ENCODE data around the gene FHL1. TPM values are rescaled to one million over a fixed set of nuclear protein-coding genes. Genes with fewer than 3 reads are reported as not detected.

FHL1 gene
- total and polyA plus RNA-seq, 9 donors = 62.0 to 508 (median 98.5) TPM

GRCh38 chrX:136198678-136199243 lies 51.4 kb downstream of the FHL1 start:
- Histone ChIP-seq H3K36me3 (no peaks in the 10 kb centered on the region), H3K27me3 (no peaks in the 10 kb centered on the region), H3K4me3 (no peak overlapping the region), H3K4me1 (ENCODE audit: insufficient read depth) (no peaks in the 10 kb centered on the region), H3K9me3 (no peaks in the 10 kb centered on the region), H3K27ac (no peak overlapping the region)
- 64 to 75% (median 72%) methylated on average over 6 of the region's 6 CpGs for WGBS, 3 donors
- DNase-seq = no peak
- no peak for TF ChIP-seq POLR2A (IDR thresholded peaks at IDR 0.05)
- intact Hi-C loops (cut with DNase I) = no loop called here

- Histone ChIP-seq H3K4me1 (ENCODE audit: insufficient read depth) (peaks cover 3% of the 10 kb centered on the region), H3K9me3 (no peaks in the 10 kb centered on the region), H3K27me3 (no peaks in the 10 kb centered on the region), H3K27ac (no peak overlapping the region), H3K4me3 (no peak overlapping the region), H3K36me3 (no peaks in the 10 kb centered on the region)
- intact Hi-C loops (cut with DNase I) = no loop called here
- WGBS, 3 donors = 68 to 73% (median 70%) methylated on average over 4 of the region's 4 CpGs
- TF ChIP-seq CTCF (IDR thresholded peaks at IDR 0.05) = no peak
- no peak for TF ChIP-seq POLR2A (IDR thresholded peaks at IDR 0.05)
- no peak for TF ChIP-seq EP300 (IDR thresholded peaks at IDR 0.05)
- DNase-seq = no peak
Measured at GRCh38 chrX:136199365-136199764, 52.0 kb downstream of the FHL1 start.

GRCh38 chrX:136200466-136200865 lies 53.1 kb downstream of the FHL1 start:
- intact Hi-C loops (cut with DNase I) = loop anchor here in 2 of 4 donors (5.0 to 10.0 kb wide), 3 partner anchors 33 to 166 kb away; no protein-coding TSS in a partner anchor
- DNase-seq = no peak
- no peaks in the 10 kb centered on the region for H3K36me3 ChIP-seq
- no peaks in the 10 kb centered on the region for H3K9me3 ChIP-seq
- H3K27ac ChIP-seq = no peak overlapping the region
- H3K4me3 ChIP-seq = no peak overlapping the region
- peaks cover 3% of the 10 kb centered on the region for H3K4me1 ChIP-seq (ENCODE audit: insufficient read depth)
- TF ChIP-seq POLR2A (IDR thresholded peaks at IDR 0.05) = no peak
- no peak for TF ChIP-seq EP300 (IDR thresholded peaks at IDR 0.05)
- no peak for TF ChIP-seq CTCF (IDR thresholded peaks at IDR 0.05)
- WGBS, 3 donors = 60 to 89% (median 77%) methylated on average over 2 of the region's 2 CpGs
- no peaks in the 10 kb centered on the region for H3K27me3 ChIP-seq

GRCh38 chrX:136201601-136202000 lies 54.3 kb downstream of the FHL1 start:
- intact Hi-C loops (cut with DNase I) = loop anchor here in 2 of 4 donors (5.0 to 10.0 kb wide), 3 partner anchors 34 to 167 kb away; no protein-coding TSS in a partner anchor
- 76 to 89% (median 84%) methylated on average over 5 of the region's 5 CpGs for WGBS, 3 donors
- Histone ChIP-seq H3K27me3 (no peaks in the 10 kb centered on the region), H3K36me3 (no peaks in the 10 kb centered on the region), H3K27ac (no peak overlapping the region), H3K4me3 (no peak overlapping the region), H3K4me1 (ENCODE audit: insufficient read depth) (peaks cover 3% of the 10 kb centered on the region), H3K9me3 (no peaks in the 10 kb centered on the region)
- no peak for TF ChIP-seq EP300 (IDR thresholded peaks at IDR 0.05)
- TF ChIP-seq POLR2A (IDR thresholded peaks at IDR 0.05) = no peak
- no peak for TF ChIP-seq CTCF (IDR thresholded peaks at IDR 0.05)
- DNase-seq = no peak

GRCh38 chrX:136202889-136203288 lies 55.6 kb downstream of the FHL1 start:
- 33 to 39% (median 35%) methylated on average over 5 of the region's 5 CpGs for WGBS, 3 donors
- no peaks in the 10 kb centered on the region for H3K27me3 ChIP-seq
- H3K4me1 ChIP-seq (ENCODE audit: insufficient read depth) = peaks cover 3% of the 10 kb centered on the region
- no peaks in the 10 kb centered on the region for H3K9me3 ChIP-seq
- H3K4me3 ChIP-seq = no peak overlapping the region
- no peak for TF ChIP-seq CTCF (IDR thresholded peaks at IDR 0.05)
- peak; percentile 52 for TF ChIP-seq EP300 (IDR thresholded peaks at IDR 0.05)
- no peak for TF ChIP-seq POLR2A (IDR thresholded peaks at IDR 0.05)
- no peak overlapping the region for H3K27ac ChIP-seq
- H3K36me3 ChIP-seq = no peaks in the 10 kb centered on the region
- intact Hi-C loops (cut with DNase I) = loop anchor here in 2 of 4 donors (5.0 to 10.0 kb wide), 3 partner anchors 36 to 168 kb away; no protein-coding TSS in a partner anchor
- DNase-seq = no peak

Measured in ovary (tissue), 9 donors.